Endothelial cell of umbilical vein (primary cell): ENCODE data around the gene PLXNA4. TPM values are rescaled to one million over a fixed set of nuclear protein-coding genes. Genes with fewer than 3 reads are reported as not detected.

Experiments
- BruUV-seq: library from RNA; stranded (reverse); fragments of 400-500 nt; replicated peaks from 2 replicates; lab custom pipeline; 2021; lab: Mats Ljungman, UMichigan
- CTCF ChIA-PET: fragments of 300-600, 350-600 bp; sonication (Branson Sonifier 250); formaldehyde crosslinking; loops from one replicate; lab custom pipeline; 2021; ENCODE audit warnings: antibody characterized with exemption, inconsistent platforms; lab: Charles Lee
- POLR2A ChIA-PET: fragments of 300-600, 350-600 bp; sonication (Branson Sonifier 250); formaldehyde crosslinking; loops from one replicate; lab custom pipeline; 2021; ENCODE audit warnings: antibody characterized with exemption, inconsistent platforms; lab: Charles Lee
- DNase-seq: peaks from one replicate; pipeline ENCODE4 v3.0.0-alpha.2; 2011; ENCODE audit warnings: low read depth, low spot score
- FAIRE-seq: peaks from 2 replicates; lab custom pipeline; 2011; peaks lifted over from hg19 to GRCh38; lab: Jason Lieb, UNC
- H2AFZ ChIP-seq: 2 replicates; pipeline ENCODE4 v1.6.0; 2012; ENCODE audit warnings: low read depth, low read length, control low read depth, inconsistent platforms
- H3K27ac ChIP-seq: 2 replicates; pipeline ENCODE4 v1.5.1; 2011; ENCODE audit warnings: low read depth, mild to moderate bottlenecking, control low read depth, low read length, moderate library complexity; ENCODE audit not compliant: insufficient read depth
- H3K27me3 ChIP-seq, 2 experiments: 2 replicates each; pipeline versions ENCODE4 v1.6.0 to v1.6.1; 2011; ENCODE audit warnings: low read length in 2 of 2, mixed read lengths in 1 of 2; ENCODE audit not compliant: control insufficient read depth in 2 of 2, insufficient read depth in 2 of 2
- H3K36me3 ChIP-seq, 2 experiments: 2 replicates in 1 of 2; 3 replicates in 1 of 2; pipeline ENCODE4 v1.5.1; 2011; ENCODE audit warnings: low read length in 2 of 2, mild to moderate bottlenecking in 1 of 2, moderate library complexity in 1 of 2; ENCODE audit not compliant: control insufficient read depth in 2 of 2, insufficient read depth in 2 of 2; ENCODE audit errors: extremely low read depth in 1 of 2
- H3K4me1 ChIP-seq: 3 replicates; pipeline ENCODE4 v1.5.1; 2011; ENCODE audit warnings: mild to moderate bottlenecking, low read length; ENCODE audit not compliant: control insufficient read depth, insufficient read depth; ENCODE audit errors: extremely low read depth
- H3K4me2 ChIP-seq: 2 replicates; pipeline ENCODE4 v1.6.1; 2011; ENCODE audit warnings: low read length, control low read depth, mixed read lengths; ENCODE audit not compliant: insufficient read depth
- H3K4me3 ChIP-seq, 3 experiments: fragments of 200-600 bp in 1 of 3; sonication (generic), shearing (Covaris generic) in 1 of 3; replicated peaks in 1 of 3; 2 replicates each; pipeline ENCODE4 v1.5.1; 2011 to 2016; ENCODE audit warnings: control low read depth in 3 of 3, low read length in 3 of 3, mild to moderate bottlenecking in 2 of 3, inconsistent platforms in 1 of 3, low read depth in 1 of 3, moderate library complexity in 1 of 3; ENCODE audit not compliant: insufficient read depth in 1 of 3
- H3K79me2 ChIP-seq: 2 replicates; pipeline ENCODE4 v1.6.0; 2012; ENCODE audit warnings: low read length, inconsistent platforms; ENCODE audit not compliant: control insufficient read depth, insufficient read depth
- H3K9ac ChIP-seq: replicated peaks from 2 replicates; pipeline ENCODE3; 2011; ENCODE audit warnings: low read length, control low read depth; ENCODE audit not compliant: insufficient read depth; ENCODE audit errors: extremely low read depth
- H3K9me1 ChIP-seq: replicated peaks from 3 replicates; pipeline ENCODE4 v1.6.0; 2011; ENCODE audit warnings: mild to moderate bottlenecking, low read length; ENCODE audit not compliant: control insufficient read depth, insufficient read depth; ENCODE audit errors: extremely low read depth
- H3K9me3 ChIP-seq: replicated peaks from 2 replicates; pipeline ENCODE4 v1.5.1; 2012; ENCODE audit warnings: low read length, inconsistent platforms; ENCODE audit not compliant: control insufficient read depth, insufficient read depth
- H4K20me1 ChIP-seq: replicated peaks from 2 replicates; pipeline ENCODE3; 2011; ENCODE audit warnings: mild to moderate bottlenecking, low read length; ENCODE audit not compliant: control insufficient read depth, insufficient read depth; ENCODE audit errors: extremely low read depth
- EZH2 ChIP-seq: IDR thresholded peaks from 2 replicates; pipeline ENCODE4 v1.6.1; 2012; ENCODE audit warnings: borderline replicate concordance, low read depth, mild to moderate bottlenecking, moderate library complexity, low read length, inconsistent platforms; ENCODE audit not compliant: severe bottlenecking
- FOS ChIP-seq: IDR thresholded peaks from 2 replicates; pipeline ENCODE4 v1.6.1; 2011; ENCODE audit warnings: mild to moderate bottlenecking, low read length, moderate library complexity, borderline replicate concordance; ENCODE audit not compliant: insufficient read depth
- GATA2 ChIP-seq: IDR thresholded peaks from 2 replicates; pipeline ENCODE4 v1.7.0; 2011; ENCODE audit warnings: low read depth, mild to moderate bottlenecking, moderate library complexity, mixed read lengths, low read length; ENCODE audit not compliant: insufficient read length, insufficient read depth
- JUN ChIP-seq: IDR thresholded peaks from 2 replicates; pipeline ENCODE4 v1.6.1; 2011; ENCODE audit warnings: borderline replicate concordance, low read depth; ENCODE audit not compliant: insufficient read length, insufficient read depth
- MYC ChIP-seq: IDR thresholded peaks from one replicate; pipeline ENCODE4 v1.6.1; 2011; ENCODE audit warnings: mild to moderate bottlenecking, low read depth, low read length
- POLR2A ChIP-seq: IDR thresholded peaks from 2 replicates; pipeline ENCODE4 v1.6.1; 2012; ENCODE audit warnings: low read depth, mild to moderate bottlenecking, control low read depth, low read length
- POLR2AphosphoS5 ChIP-seq: IDR thresholded peaks from 2 replicates; pipeline ENCODE4 v1.6.1; 2012; ENCODE audit warnings: low read depth, mild to moderate bottlenecking, control low read depth, low read length, moderate library complexity; ENCODE audit not compliant: insufficient read depth
- dilution Hi-C: fragments of 300-500 bp; cut with MboI; formaldehyde crosslinking; loops from one replicate; pipeline ENCODE4 v1.15.0; 2019; ENCODE audit warnings: low sequenced_read_pairs; ENCODE audit not compliant: extremely low pct_ligation_motif_present
- intact Hi-C: fragments of 100-400 bp; cut with micrococcal nuclease; formaldehyde crosslinking; loops from one replicate; pipeline ENCODE4 v1.10.0; 2022
- polyA plus RNA-seq, 4 experiments: library from polyadenylated mRNA; depleted of rRNA in 3 of 4; stranded (reverse) in 3 of 4; unstranded in 1 of 4; fragments of >200 nt; gene quantifications; 2 replicates each; pipeline versions ENCODE4 v1.2.1 to v1.2.3, GENCODE V29; 2011 to 2012; ENCODE audit warnings: missing spikeins in 1 of 4
- total RNA-seq: library from RNA; stranded (reverse); gene quantifications from 2 replicates; pipeline ENCODE4 v1.2.3, GENCODE V29; 2021
- TF ChIP-seq, protein P1 (sequence below): IDR thresholded peaks from 2 replicates; pipeline ENCODE4 v1.6.1; 2011; ENCODE audit not compliant: insufficient read depth, insufficient read length
- TF ChIP-seq, protein P2 (sequence below), 2 donors: IDR thresholded peaks; 1 replicate in 1 of 2; 2 replicates in 1 of 2; pipeline ENCODE4 v1.5.1; 2011; ENCODE audit warnings: low read length in 2 of 2, mild to moderate bottlenecking in 2 of 2, moderate library complexity in 2 of 2, control low read depth in 1 of 2, inconsistent platforms in 1 of 2, low read depth in 1 of 2; ENCODE audit not compliant: insufficient read depth in 1 of 2; ENCODE audit errors: extremely low read depth in 1 of 2

PLXNA4 gene
- total and polyA plus RNA-seq, 2 donors (not counting 3 experiments of a cell fraction or from before 2014, with no cell fraction given): 12.1 to 20.4 TPM

DNA sequence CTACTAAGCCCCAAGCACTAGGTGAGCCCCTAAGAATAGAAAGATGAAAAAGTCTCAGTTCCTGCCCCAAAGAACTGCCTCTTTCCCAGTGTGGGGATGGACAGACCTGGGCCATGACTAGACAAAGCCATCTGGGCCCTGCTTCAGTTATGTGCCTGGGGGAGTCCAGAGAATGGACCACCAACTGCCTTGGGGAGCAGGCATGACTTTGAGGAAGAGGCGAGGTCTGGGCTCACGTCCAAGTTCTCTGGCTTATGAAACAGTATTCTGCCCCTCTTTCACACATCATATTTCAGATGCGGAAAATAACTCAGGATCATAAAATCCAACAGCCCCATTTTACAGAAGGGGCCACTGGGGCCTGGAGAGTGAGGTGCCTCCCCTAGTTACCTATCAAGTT lies 80.3 kb downstream of the PLXNA4 start:
- no peak for TF ChIP-seq JUN
- TF ChIP-seq GATA2: no peak
- TF ChIP-seq, protein P1, sequence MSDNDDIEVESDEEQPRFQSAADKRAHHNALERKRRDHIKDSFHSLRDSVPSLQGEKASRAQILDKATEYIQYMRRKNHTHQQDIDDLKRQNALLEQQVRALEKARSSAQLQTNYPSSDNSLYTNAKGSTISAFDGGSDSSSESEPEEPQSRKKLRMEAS: no peak
- no peak for TF ChIP-seq POLR2AphosphoS5
- TF ChIP-seq FOS: no peak
- no peak for TF ChIP-seq MYC
- no peak for TF ChIP-seq EZH2
- no peak for TF ChIP-seq POLR2A
- TF ChIP-seq, protein P2, sequence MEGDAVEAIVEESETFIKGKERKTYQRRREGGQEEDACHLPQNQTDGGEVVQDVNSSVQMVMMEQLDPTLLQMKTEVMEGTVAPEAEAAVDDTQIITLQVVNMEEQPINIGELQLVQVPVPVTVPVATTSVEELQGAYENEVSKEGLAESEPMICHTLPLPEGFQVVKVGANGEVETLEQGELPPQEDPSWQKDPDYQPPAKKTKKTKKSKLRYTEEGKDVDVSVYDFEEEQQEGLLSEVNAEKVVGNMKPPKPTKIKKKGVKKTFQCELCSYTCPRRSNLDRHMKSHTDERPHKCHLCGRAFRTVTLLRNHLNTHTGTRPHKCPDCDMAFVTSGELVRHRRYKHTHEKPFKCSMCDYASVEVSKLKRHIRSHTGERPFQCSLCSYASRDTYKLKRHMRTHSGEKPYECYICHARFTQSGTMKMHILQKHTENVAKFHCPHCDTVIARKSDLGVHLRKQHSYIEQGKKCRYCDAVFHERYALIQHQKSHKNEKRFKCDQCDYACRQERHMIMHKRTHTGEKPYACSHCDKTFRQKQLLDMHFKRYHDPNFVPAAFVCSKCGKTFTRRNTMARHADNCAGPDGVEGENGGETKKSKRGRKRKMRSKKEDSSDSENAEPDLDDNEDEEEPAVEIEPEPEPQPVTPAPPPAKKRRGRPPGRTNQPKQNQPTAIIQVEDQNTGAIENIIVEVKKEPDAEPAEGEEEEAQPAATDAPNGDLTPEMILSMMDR (IDR thresholded peaks at IDR 0.05; ENCODE audit: extremely low read depth in 1 of 2, insufficient read depth in 1 of 2, low read depth in 1 of 2, low read length in 2 of 2): no peak
- no peak overlapping the region for H3K27ac ChIP-seq
- no peaks in the 10 kb centered on the region for H3K9me1 ChIP-seq
- no peak overlapping the region for H3K9ac ChIP-seq
- H3K4me2 ChIP-seq: no peak overlapping the region
- no TSS peak for BruUV-seq
- no peaks in the 10 kb centered on the region for H3K36me3 ChIP-seq
- dilution Hi-C loops: no loop called here
- ChIA-PET POLR2A (no interaction called here), CTCF (no interaction called here)
- no peaks in the 10 kb centered on the region for H4K20me1 ChIP-seq
- H3K79me2 ChIP-seq: no peaks in the 10 kb centered on the region
- intact Hi-C loops: no loop called here
- no peaks in the 10 kb centered on the region for H3K27me3 ChIP-seq
- no peak overlapping the region for H3K4me3 ChIP-seq
- H3K9me3 ChIP-seq: no peaks in the 10 kb centered on the region
- no peak for FAIRE-seq
- DNase-seq: no peak
- H3K4me1 ChIP-seq: peaks cover 22% of the 10 kb centered on the region
- H2AFZ ChIP-seq: no peak overlapping the region
